Sigmoid colon (tissue), 3 donors: ENCODE results near the gene ZPBP2.

ENCODE experiments used
- POLR2A ChIP-seq, 2 donors: fragments of 450-650 bp; IDR thresholded peaks; one replicate each; pipeline ENCODE4 v1.6.1; 2016; ENCODE audit warnings: antibody characterized with exemption in 2 of 2, mild to moderate bottlenecking in 2 of 2, moderate library complexity in 2 of 2
- TF ChIP-seq, protein P1 (sequence below), 4 experiments: fragments of 450-650 bp in 3 of 4; fragments of 200-600 bp in 1 of 4; IDR thresholded peaks; one replicate each; pipeline ENCODE4 v1.5.1; 2016 to 2019; ENCODE audit warnings: antibody characterized with exemption in 4 of 4, mild to moderate bottlenecking in 3 of 4, moderate library complexity in 2 of 4

DNA sequence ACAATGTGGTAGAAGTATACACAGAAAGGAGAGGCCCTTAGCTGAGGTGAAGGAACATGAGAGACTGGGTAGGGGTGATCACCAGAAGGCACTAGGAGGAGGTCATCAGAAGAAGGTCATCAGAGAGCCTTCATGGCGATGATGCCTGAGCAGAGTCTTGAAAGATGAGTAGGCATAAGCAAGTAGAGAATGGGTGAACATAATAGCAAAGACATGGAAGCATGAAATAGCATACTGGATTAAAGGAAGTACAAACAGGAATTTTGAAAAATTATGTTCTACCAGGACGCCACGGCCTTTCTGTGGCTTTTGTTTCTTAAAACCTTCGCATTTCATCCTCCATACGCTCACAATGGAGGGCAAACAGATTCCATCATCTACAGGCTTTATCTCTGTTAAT lies 6.8 kb upstream of the ZPBP2 start:
- TF ChIP-seq, protein P1, sequence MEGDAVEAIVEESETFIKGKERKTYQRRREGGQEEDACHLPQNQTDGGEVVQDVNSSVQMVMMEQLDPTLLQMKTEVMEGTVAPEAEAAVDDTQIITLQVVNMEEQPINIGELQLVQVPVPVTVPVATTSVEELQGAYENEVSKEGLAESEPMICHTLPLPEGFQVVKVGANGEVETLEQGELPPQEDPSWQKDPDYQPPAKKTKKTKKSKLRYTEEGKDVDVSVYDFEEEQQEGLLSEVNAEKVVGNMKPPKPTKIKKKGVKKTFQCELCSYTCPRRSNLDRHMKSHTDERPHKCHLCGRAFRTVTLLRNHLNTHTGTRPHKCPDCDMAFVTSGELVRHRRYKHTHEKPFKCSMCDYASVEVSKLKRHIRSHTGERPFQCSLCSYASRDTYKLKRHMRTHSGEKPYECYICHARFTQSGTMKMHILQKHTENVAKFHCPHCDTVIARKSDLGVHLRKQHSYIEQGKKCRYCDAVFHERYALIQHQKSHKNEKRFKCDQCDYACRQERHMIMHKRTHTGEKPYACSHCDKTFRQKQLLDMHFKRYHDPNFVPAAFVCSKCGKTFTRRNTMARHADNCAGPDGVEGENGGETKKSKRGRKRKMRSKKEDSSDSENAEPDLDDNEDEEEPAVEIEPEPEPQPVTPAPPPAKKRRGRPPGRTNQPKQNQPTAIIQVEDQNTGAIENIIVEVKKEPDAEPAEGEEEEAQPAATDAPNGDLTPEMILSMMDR (IDR thresholded peaks at IDR 0.05): no peak
- no peak for TF ChIP-seq POLR2A (IDR thresholded peaks at IDR 0.05)
